ENCODE data around the gene HOXD1. TPM values are rescaled to one million over a fixed set of nuclear protein-coding genes. Genes with fewer than 3 reads are reported as not detected.
A peak's percentile ranks its signal among the peaks of the same experiment; 100 is the strongest.

HOXD1 gene
- total RNA-seq, 1 experiment from 2014 or later = not detected

DNA sequence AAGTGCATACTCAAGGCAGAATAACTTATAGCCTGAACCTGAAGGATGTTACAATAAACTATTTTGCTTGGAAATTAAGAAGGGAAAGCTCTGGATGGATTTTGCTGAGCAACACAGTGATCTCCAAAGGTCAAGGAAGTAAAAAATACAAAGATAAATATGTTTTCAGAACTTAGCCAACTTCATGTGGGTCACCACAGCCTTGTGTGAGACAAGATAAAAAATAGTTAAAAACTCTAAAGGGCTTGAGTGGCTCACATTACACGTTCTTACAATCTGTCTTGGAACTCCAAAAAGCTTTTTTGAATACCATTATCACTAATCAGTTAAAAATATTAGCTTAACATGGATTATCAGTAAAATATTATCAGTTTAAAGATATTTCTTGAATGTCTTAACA, 51.8 kb downstream of the HOXD1 start:
- no peak overlapping the region for H2BK120ac ChIP-seq (ENCODE audit: low read depth, low read length, poor library complexity, severe bottlenecking)
- H3K27ac ChIP-seq (ENCODE audit: insufficient read length, low read depth, low read length) = no peak overlapping the region
- no peak overlapping the region for H2BK20ac ChIP-seq (ENCODE audit: low read depth, low read length, poor library complexity, severe bottlenecking)
- TF ChIP-seq, protein P1, sequence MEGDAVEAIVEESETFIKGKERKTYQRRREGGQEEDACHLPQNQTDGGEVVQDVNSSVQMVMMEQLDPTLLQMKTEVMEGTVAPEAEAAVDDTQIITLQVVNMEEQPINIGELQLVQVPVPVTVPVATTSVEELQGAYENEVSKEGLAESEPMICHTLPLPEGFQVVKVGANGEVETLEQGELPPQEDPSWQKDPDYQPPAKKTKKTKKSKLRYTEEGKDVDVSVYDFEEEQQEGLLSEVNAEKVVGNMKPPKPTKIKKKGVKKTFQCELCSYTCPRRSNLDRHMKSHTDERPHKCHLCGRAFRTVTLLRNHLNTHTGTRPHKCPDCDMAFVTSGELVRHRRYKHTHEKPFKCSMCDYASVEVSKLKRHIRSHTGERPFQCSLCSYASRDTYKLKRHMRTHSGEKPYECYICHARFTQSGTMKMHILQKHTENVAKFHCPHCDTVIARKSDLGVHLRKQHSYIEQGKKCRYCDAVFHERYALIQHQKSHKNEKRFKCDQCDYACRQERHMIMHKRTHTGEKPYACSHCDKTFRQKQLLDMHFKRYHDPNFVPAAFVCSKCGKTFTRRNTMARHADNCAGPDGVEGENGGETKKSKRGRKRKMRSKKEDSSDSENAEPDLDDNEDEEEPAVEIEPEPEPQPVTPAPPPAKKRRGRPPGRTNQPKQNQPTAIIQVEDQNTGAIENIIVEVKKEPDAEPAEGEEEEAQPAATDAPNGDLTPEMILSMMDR (conservative IDR thresholded peaks at IDR 0.05) = no peak
- H3K14ac ChIP-seq (ENCODE audit: insufficient read depth, low read length) = no peak overlapping the region
- no CpG with 5 or more reads among the region's 1 CpG for WGBS (ENCODE audit: extremely low coverage, insufficient read length, low lambda C conversion rate)
- H3K27me3 ChIP-seq (ENCODE audit: insufficient read depth, low read length) = no peaks in the 10 kb centered on the region
- no peak overlapping the region for H3K56ac ChIP-seq (ENCODE audit: insufficient read length, low read depth, low read length)
- no peak overlapping the region for H4K91ac ChIP-seq (ENCODE audit: insufficient read length, low read depth, low read length)
- no peak overlapping the region for H3K27ac Mint-ChIP-seq
- H3K9me3 Mint-ChIP-seq = no peaks in the 10 kb centered on the region
- H2BK12ac ChIP-seq (ENCODE audit: insufficient read length, low read depth, low read length) = no peak overlapping the region
- no peak overlapping the region for H2AFZ ChIP-seq (ENCODE audit: low read length)
- H3K23ac ChIP-seq (ENCODE audit: insufficient read length, low read depth, low read length) = no peak overlapping the region
- no peaks in the 10 kb centered on the region for H3K79me2 ChIP-seq (ENCODE audit: insufficient read depth, low read length)
- H4K20me1 ChIP-seq (ENCODE audit: control insufficient read depth, insufficient read depth, insufficient read length) = no peaks in the 10 kb centered on the region
- no peak overlapping the region for H2AK5ac ChIP-seq (ENCODE audit: insufficient read length, low read length)
- no peak overlapping the region for H4K5ac ChIP-seq (ENCODE audit: insufficient read length, low read depth, low read length)
- no peak overlapping the region for H2BK5ac ChIP-seq (ENCODE audit: insufficient read length, low read length)
- H2BK15ac ChIP-seq (ENCODE audit: low read depth, low read length) = no peak overlapping the region
- H3K9me3 ChIP-seq (ENCODE audit: control insufficient read depth, low read depth, low read length) = no peaks in the 10 kb centered on the region
- H3K4ac ChIP-seq (ENCODE audit: low read depth, low read length) = no peak overlapping the region
- H3K4me2 ChIP-seq (ENCODE audit: insufficient read depth, insufficient read length, low read length) = no peak overlapping the region
- H3K36me3 Mint-ChIP-seq (ENCODE audit: insufficient read depth in 1 of 3, low read depth in 3 of 3) = no peaks in the 10 kb centered on the region
- H3K27me3 Mint-ChIP-seq (ENCODE audit: low read depth) = peaks cover 4% of the 10 kb centered on the region; the same call in 1 of the 2 replicates
- H3K18ac ChIP-seq (ENCODE audit: insufficient read length, low read depth, low read length) = no peak overlapping the region
- no peak overlapping the region for H4K8ac ChIP-seq (replicated peaks; ENCODE audit: insufficient read length, low read depth, low read length)
- no peaks in the 10 kb centered on the region for H3K4me1 Mint-ChIP-seq
- H3K4me1 ChIP-seq (ENCODE audit: insufficient read depth, low read length) = no peaks in the 10 kb centered on the region
- no peak overlapping the region for H3K9ac ChIP-seq (ENCODE audit: extremely low read depth, insufficient read length, low read length)
- no peaks in the 10 kb centered on the region for H3K23me2 ChIP-seq (ENCODE audit: insufficient read length, low read depth, low read length, poor library complexity, severe bottlenecking)
- no peak for DNase-seq
- no peak overlapping the region for H3T11ph ChIP-seq (ENCODE audit: low read length)
- H3K4me3 Mint-ChIP-seq = no peak overlapping the region
- no peaks in the 10 kb centered on the region for H3K79me1 ChIP-seq (ENCODE audit: insufficient read depth, low read depth, low read length, poor library complexity, severe bottlenecking)

Small RNA genes lying within 50 kb of the gene (microRNA-seq; reads per million reads assigned to microRNA genes)
- gene MIR10B (ENCODE audit: borderline microRNAs expressed) = 1.2 reads per million, percentile 3 among the genes with 10 or more reads in this experiment

Other genes with a start within 250 kb of the HOXD1 start
- gene LNPK, start 186.4 kb upstream of the HOXD1 start, total RNA-seq (2021) = 8.5 and 9.7 TPM in 2 replicates
- not detected in 2 replicates for gene EVX2, start 104.7 kb upstream of the HOXD1 start, total RNA-seq (2021)
- not detected in 2 replicates for gene HOXD13, start 95.9 kb upstream of the HOXD1 start, total RNA-seq (2021)
- not detected in 2 replicates for gene HOXD12, start 88.9 kb upstream of the HOXD1 start, total RNA-seq (2021)
- not detected in 2 replicates for gene HOXD11, start 81.4 kb upstream of the HOXD1 start, total RNA-seq (2021)
- gene HOXD10, start 71.9 kb upstream of the HOXD1 start, total RNA-seq (2021) = not detected in 2 replicates
- gene HOXD9, start 65.9 kb upstream of the HOXD1 start, total RNA-seq (2021) = not detected in 2 replicates
- gene HOXD8, start 59.0 kb upstream of the HOXD1 start, total RNA-seq (2021) = not detected in 2 replicates
- not detected in 2 replicates for gene HOXD4, start 37.1 kb upstream of the HOXD1 start, total RNA-seq (2021)
- not detected in 2 replicates for gene HOXD3, start 31.4 kb upstream of the HOXD1 start, total RNA-seq (2021)
- gene MTX2, start 80.8 kb downstream of the HOXD1 start, total RNA-seq (2021) = 29.3 and 30.8 TPM in 2 replicates